ENCODE results near the gene MED7. TPM values are rescaled to one million over a fixed set of nuclear protein-coding genes. Genes with fewer than 3 reads are reported as not detected.

MED7 gene
- total and polyA plus RNA-seq, 9 of the 15 experiments (the other 6 are each of a cell fraction or from before 2014, with no cell fraction given): 4.5 to 38.7 (median 12.2) TPM

- TF ChIP-seq ZBTB40 (IDR thresholded peaks at IDR 0.05): peak; percentile 92
- no peak for TF ChIP-seq ZBTB40 (CRISPR knock-in tag; IDR thresholded peaks at IDR 0.05)
- no peak for TF ChIP-seq ZNF146 (CRISPR knock-in tag; IDR thresholded peaks at IDR 0.05; ENCODE audit: unreplicated experiment)
- TF ChIP-seq POU5F1 (IDR thresholded peaks at IDR 0.05; ENCODE audit: borderline replicate concordance, low read depth, low read length, partially characterized antibody): no peak
- TF ChIP-seq NKRF (IDR thresholded peaks at IDR 0.05; ENCODE audit: borderline replicate concordance): peak; percentile 28; the same call in 1 of the 2 replicates
- TF ChIP-seq PCBP2 (IDR thresholded peaks at IDR 0.05; ENCODE audit: low read depth, low read length, poor library complexity, severe bottlenecking): no peak
- no peak for TF ChIP-seq MXD1 (CRISPR knock-in tag; IDR thresholded peaks at IDR 0.05; ENCODE audit: borderline replicate concordance, poor library complexity, severe bottlenecking)
- TF ChIP-seq TSHZ1 (CRISPR knock-in tag; IDR thresholded peaks at IDR 0.05): no peak
- peak; percentile 63 to 73; a peak in 3 of 4 replicates for TF ChIP-seq FOXK2 (conservative IDR thresholded peaks at IDR 0.05 in 1 of 2, IDR thresholded peaks at IDR 0.05 in 1 of 2; ENCODE audit: low read depth in 2 of 2)
- TF ChIP-seq FOXP1 (CRISPR knock-in tag; IDR thresholded peaks at IDR 0.05): no peak
These were observed at the start of gene MED7 (continued) for GRCh38 chr5:157142317-157143126.
